OCI-LY7 (cell line): ENCODE data around the gene EGFL8. TPM values are rescaled to one million over a fixed set of nuclear protein-coding genes. Genes with fewer than 3 reads are reported as not detected.

Experiments
- Bru-seq: library from RNA; stranded (reverse); fragments of 400-500 nt; gene quantifications from one replicate; lab custom pipeline; 2021; lab: Mats Ljungman, UMichigan
- BruChase-seq, 2 experiments: library from RNA; stranded (reverse); fragments of 400-500 nt; gene quantifications; one replicate each; lab custom pipeline; 2021; lab: Mats Ljungman, UMichigan
- BruUV-seq: library from RNA; stranded (reverse); fragments of 400-500 nt; replicated peaks from 2 replicates; lab custom pipeline; 2021; lab: Mats Ljungman, UMichigan
- CTCF ChIA-PET: fragments of 300-600 bp; sonication (Branson Sonifier 250); formaldehyde crosslinking; loops from one replicate; lab custom pipeline; 2022; ENCODE audit warnings: antibody characterized with exemption; ENCODE audit not compliant: unreplicated experiment; lab: Charles Lee
- POLR2A ChIA-PET: fragments of 300-600 bp; sonication (Branson Sonifier 250); formaldehyde crosslinking; loops from one replicate; lab custom pipeline; 2022; ENCODE audit warnings: antibody characterized with exemption; lab: Charles Lee
- DNase-seq: peaks from one replicate; pipeline ENCODE4 v3.0.0-alpha.2; 2015; ENCODE audit warnings: low spot score
- H2AFZ ChIP-seq: fragments of 200-600 bp; sonication (generic), shearing (Covaris generic); 2 replicates; pipeline ENCODE4 v1.6.1; 2014; ENCODE audit warnings: mild to moderate bottlenecking, antibody characterized with exemption, low read length, moderate library complexity
- H3K27ac ChIP-seq: fragments of 200-600 bp; sonication (generic); 2 replicates; pipeline ENCODE4 v1.5.1; 2014; ENCODE audit warnings: mixed run types, low read depth, mild to moderate bottlenecking, moderate library complexity, low read length, inconsistent platforms; ENCODE audit not compliant: poor library complexity, severe bottlenecking
- H3K36me3 ChIP-seq: fragments of 200-600 bp; sonication (generic); 2 replicates; pipeline ENCODE4 v1.6.1; 2014; ENCODE audit warnings: mild to moderate bottlenecking, antibody characterized with exemption, low read length, moderate library complexity, mixed read lengths; ENCODE audit not compliant: insufficient read depth
- H3K4me1 ChIP-seq: fragments of 200-600 bp; sonication (generic); 2 replicates; pipeline ENCODE4 v1.5.1; 2014; ENCODE audit warnings: mild to moderate bottlenecking, low read length; ENCODE audit not compliant: insufficient read depth, poor library complexity, severe bottlenecking
- H3K4me2 ChIP-seq: fragments of 200-600 bp; sonication (generic); 2 replicates; pipeline ENCODE4 v1.6.1; 2014; ENCODE audit warnings: mild to moderate bottlenecking, low read length
- H3K4me3 ChIP-seq: fragments of 200-600 bp; sonication (generic); 2 replicates; pipeline ENCODE4 v1.5.1; 2014; ENCODE audit warnings: mild to moderate bottlenecking, low read depth, low read length; ENCODE audit not compliant: poor library complexity, severe bottlenecking
- H3K79me2 ChIP-seq: fragments of 200-600 bp; sonication (generic); 2 replicates; pipeline ENCODE4 v1.6.1; 2016; ENCODE audit warnings: low read depth, mild to moderate bottlenecking, low read length, moderate library complexity, mixed read lengths; ENCODE audit not compliant: insufficient read depth
- H3K9me2 ChIP-seq: fragments of 200-600 bp; sonication (generic); 2 replicates; pipeline ENCODE4 v1.6.1; 2016; ENCODE audit warnings: mild to moderate bottlenecking, low read length, mixed read lengths; ENCODE audit not compliant: insufficient read depth
- H3K9me3 ChIP-seq: fragments of 200-600 bp; sonication (generic); 2 replicates; pipeline ENCODE4 v1.6.1; 2014; ENCODE audit warnings: mild to moderate bottlenecking, mixed run types, low read length, mixed read lengths
- H4K20me1 ChIP-seq: fragments of 200-600 bp; sonication (generic); 2 replicates; pipeline ENCODE4 v1.6.1; 2014; ENCODE audit warnings: mild to moderate bottlenecking, antibody characterized with exemption, low read length, moderate library complexity, mixed read lengths; ENCODE audit not compliant: insufficient read depth
- EZH2phosphoT487 ChIP-seq: fragments of 200-600 bp; sonication (generic); IDR thresholded peaks from 2 replicates; pipeline ENCODE4 v1.6.1; 2018; ENCODE audit warnings: low read depth, borderline replicate concordance, mild to moderate bottlenecking, mixed run types, antibody characterized with exemption, low read length, moderate library complexity, mixed read lengths
- intact Hi-C: fragments of 100-400 bp; cut with micrococcal nuclease; formaldehyde crosslinking; loops from one replicate; pipeline ENCODE4 v1.10.0; 2022; ENCODE audit not compliant: unreplicated experiment
- long read RNA-seq: library from polyadenylated mRNA; stranded (forward); transcript quantifications from one replicate; pipeline ENCODE4 v2.0.0, GENCODE V29; 2022
- total RNA-seq, 2 experiments: library from RNA; depleted of rRNA in 1 of 2; stranded (reverse); fragments of >200 nt in 1 of 2; shearing (Covaris generic) in 1 of 2; gene quantifications; 2 replicates each; pipeline ENCODE4 v1.2.3, GENCODE V29; 2014 to 2022
- TF ChIP-seq, protein P1 (sequence below): fragments of 200-600 bp; sonication (generic); conservative IDR thresholded peaks from 2 replicates; pipeline ENCODE4 v1.5.1; 2014; ENCODE audit warnings: mild to moderate bottlenecking, antibody characterized with exemption, low read length, moderate library complexity, mixed read lengths

The EGFL8 gene
- total RNA-seq (2014; rRNA removed; shearing (Covaris generic)) = 7.4 and 11.4 TPM in 2 replicates
- total RNA-seq (2022) = 21.6 and 23.0 TPM in 2 replicates
- percentile 60 among the genes with signal in this experiment for Bru-seq, nascent RNA
- percentile 80 among the genes with signal in this experiment for BruChase-seq, experiment 1, labeled RNA remaining after a 6-hour chase
- percentile 83 among the genes with signal in this experiment for BruChase-seq, experiment 2, labeled RNA remaining after a 2-hour chase
- long read RNA-seq, partial matches to known transcripts = 0 of 1 reads
- long read RNA-seq, other reads (novel, unspliced or antisense) = 0 of 1 reads

DNA sequence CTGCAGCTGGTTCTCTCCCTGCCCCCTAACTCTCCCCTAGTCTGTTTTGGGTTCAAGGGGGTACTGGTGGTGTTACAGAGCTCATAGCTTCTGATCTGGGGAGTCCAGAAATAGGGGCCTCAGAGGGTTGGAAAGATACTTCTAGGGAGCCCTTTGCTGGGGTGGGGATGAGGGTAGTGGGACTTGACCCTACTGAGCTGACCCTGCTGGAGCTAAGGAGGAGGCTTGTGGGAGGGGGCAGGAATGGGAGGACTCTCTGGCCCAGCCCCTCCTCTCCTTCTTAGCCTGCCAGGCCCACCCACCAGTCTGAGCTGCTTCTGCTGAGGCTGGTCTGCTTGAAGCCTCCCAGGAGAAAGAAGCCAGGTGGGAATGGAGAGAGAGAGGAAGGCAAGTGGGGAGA lies at the start of gene EGFL8:
Gene EGFL8, plus strand, starts transcription at position 301 of the 400 bp plus-strand sequence. CDS start 1,571 bp downstream, outside the sequence.
- Histone ChIP-seq H3K36me3 (peaks cover 53% of the 10 kb centered on the region), H2AFZ (no peak within 1 kb of the TSS), H3K79me2 (no peaks in the 10 kb centered on the region), H3K27ac (no peak within 1 kb of the TSS), H4K20me1 (no peaks in the 10 kb centered on the region), H3K4me3 (no peak within 1 kb of the TSS), H3K4me1 (peaks cover 10% of the 10 kb centered on the region), H3K4me2 (no peak within 1 kb of the TSS), H3K9me2 (no peaks in the 10 kb centered on the region), H3K9me3 (no peaks in the 10 kb centered on the region)
- intact Hi-C loops = no loop called here
- ChIA-PET CTCF (no interaction called here), POLR2A (interaction anchor here (0.5 to 0.6 kb wide), 2 partner anchors 21 to 512 kb away, joined by 3 read pairs; partner anchors contain the start of gene BAG6)
- BruUV-seq = no TSS peak
- no peak for DNase-seq
- no peak for TF ChIP-seq EZH2phosphoT487
- TF ChIP-seq, protein P1, sequence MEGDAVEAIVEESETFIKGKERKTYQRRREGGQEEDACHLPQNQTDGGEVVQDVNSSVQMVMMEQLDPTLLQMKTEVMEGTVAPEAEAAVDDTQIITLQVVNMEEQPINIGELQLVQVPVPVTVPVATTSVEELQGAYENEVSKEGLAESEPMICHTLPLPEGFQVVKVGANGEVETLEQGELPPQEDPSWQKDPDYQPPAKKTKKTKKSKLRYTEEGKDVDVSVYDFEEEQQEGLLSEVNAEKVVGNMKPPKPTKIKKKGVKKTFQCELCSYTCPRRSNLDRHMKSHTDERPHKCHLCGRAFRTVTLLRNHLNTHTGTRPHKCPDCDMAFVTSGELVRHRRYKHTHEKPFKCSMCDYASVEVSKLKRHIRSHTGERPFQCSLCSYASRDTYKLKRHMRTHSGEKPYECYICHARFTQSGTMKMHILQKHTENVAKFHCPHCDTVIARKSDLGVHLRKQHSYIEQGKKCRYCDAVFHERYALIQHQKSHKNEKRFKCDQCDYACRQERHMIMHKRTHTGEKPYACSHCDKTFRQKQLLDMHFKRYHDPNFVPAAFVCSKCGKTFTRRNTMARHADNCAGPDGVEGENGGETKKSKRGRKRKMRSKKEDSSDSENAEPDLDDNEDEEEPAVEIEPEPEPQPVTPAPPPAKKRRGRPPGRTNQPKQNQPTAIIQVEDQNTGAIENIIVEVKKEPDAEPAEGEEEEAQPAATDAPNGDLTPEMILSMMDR = no peak

DNA sequence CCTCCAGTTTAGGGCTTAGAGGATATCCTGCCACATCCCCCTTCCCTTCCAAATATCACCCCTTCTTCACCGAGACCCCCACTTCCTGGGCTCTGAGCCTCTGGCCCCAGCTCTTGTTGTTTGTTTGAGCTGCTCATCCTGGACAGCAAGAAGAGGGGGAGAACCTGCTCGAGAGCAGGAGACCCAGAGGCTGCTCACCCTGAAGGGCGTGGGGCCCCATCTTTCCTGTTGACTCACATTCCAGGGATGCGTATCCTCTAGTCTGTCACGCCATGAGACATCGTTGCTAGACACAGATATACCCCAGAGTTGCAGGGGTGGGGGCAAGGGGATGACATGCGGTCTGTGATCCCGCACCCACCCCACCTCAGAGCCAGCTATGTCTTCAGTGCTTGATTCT lies 49.6 kb upstream of the EGFL8 start:
- intact Hi-C loops = no loop called here
- Histone ChIP-seq H3K9me3 (no peaks in the 10 kb centered on the region), H4K20me1 (no peaks in the 10 kb centered on the region), H3K27ac (no peak overlapping the region), H3K4me3 (no peak overlapping the region), H3K79me2 (no peaks in the 10 kb centered on the region), H3K4me1 (peaks cover 5% of the 10 kb centered on the region), H3K36me3 (peaks cover 48% of the 10 kb centered on the region), H3K9me2 (no peaks in the 10 kb centered on the region), H3K4me2 (no peak overlapping the region), H2AFZ (no peak overlapping the region)
- POLR2A ChIA-PET = no interaction called here
- CTCF ChIA-PET = no interaction called here
- TF ChIP-seq, protein P1 = no peak
- TF ChIP-seq EZH2phosphoT487 = no peak
- BruUV-seq = no TSS peak
- no peak for DNase-seq

DNA sequence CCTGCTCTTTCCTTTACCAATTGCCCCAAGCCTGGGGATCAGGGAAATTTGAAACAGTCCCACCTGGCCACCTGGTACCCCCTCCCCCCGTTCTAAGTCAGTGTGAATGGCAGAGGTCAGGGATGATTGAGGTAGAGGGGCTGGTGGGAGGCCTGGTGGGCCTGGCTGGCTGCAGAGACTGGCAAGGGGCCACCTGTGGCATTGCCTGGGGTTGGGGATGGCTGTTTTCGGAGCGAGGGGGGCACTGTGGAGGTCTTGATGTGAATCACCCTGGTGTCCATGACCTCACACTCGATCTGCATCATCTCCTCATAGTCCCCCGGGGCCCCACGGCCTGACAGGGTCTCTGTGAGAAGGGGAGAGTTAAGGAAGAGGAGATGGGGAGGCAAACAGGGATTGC lies 48.8 kb upstream of the EGFL8 start:
- H3K36me3 ChIP-seq = peaks cover 52% of the 10 kb centered on the region
- H2AFZ ChIP-seq = no peak overlapping the region
- H4K20me1 ChIP-seq = no peaks in the 10 kb centered on the region
- DNase-seq = no peak
- no peak for TF ChIP-seq EZH2phosphoT487
- TF ChIP-seq, protein P1 = no peak
- peaks cover 5% of the 10 kb centered on the region for H3K4me1 ChIP-seq
- no peak overlapping the region for H3K27ac ChIP-seq
- H3K79me2 ChIP-seq = no peaks in the 10 kb centered on the region
- no peaks in the 10 kb centered on the region for H3K9me2 ChIP-seq
- H3K4me2 ChIP-seq = no peak overlapping the region
- CTCF ChIA-PET = no interaction called here
- no peak overlapping the region for H3K4me3 ChIP-seq
- POLR2A ChIA-PET = no interaction called here
- BruUV-seq = TSS peak; percentile 57
- no peaks in the 10 kb centered on the region for H3K9me3 ChIP-seq
- intact Hi-C loops = no loop called here
